Dermis blood vessel endothelial cell (primary cell): ENCODE data around the gene DLD. TPM values are rescaled to one million over a fixed set of nuclear protein-coding genes. Genes with fewer than 3 reads are reported as not detected.
"Not testable (repeated sequence)": the region's sequence is repeated elsewhere in the genome, so short reads cannot be mapped to it uniquely, and the experiment has no call there.

ENCODE experiments used
- DNase-seq: peaks from one replicate; pipeline ENCODE4 v3.0.0; 2010
- total RNA-seq: library from RNA; depleted of rRNA; stranded (reverse); fragments of >200 nt; gene quantifications from 2 replicates; pipeline ENCODE4 v1.2.3, GENCODE V29; 2014

Gene DLD
- total RNA-seq, 1 donor from 2014 or later = 53.8 TPM

GRCh38 chr7:107874605-107875446, 16.2 kb upstream of the DLD start:
- peak; percentile 81 for DNase-seq

- no peak for DNase-seq
These were observed 14.1 kb upstream of the DLD start for GRCh38 chr7:107876916-107877315.

GRCh38 chr7:107877731-107878382, 13.1 kb upstream of the DLD start:
- no peak for DNase-seq

- no peak for DNase-seq
These were observed 12.3 kb upstream of the DLD start for GRCh38 chr7:107878636-107879035.

GRCh38 chr7:107879400-107880035, 11.5 kb upstream of the DLD start:
- peak; percentile 81 for DNase-seq

- no peak for DNase-seq
These were observed 8.2 kb upstream of the DLD start for GRCh38 chr7:107882766-107883165.

- no peak for DNase-seq
These were observed 6.7 kb upstream of the DLD start for GRCh38 chr7:107884066-107884818.

GRCh38 chr7:107887827-107888226, 3.2 kb upstream of the DLD start:
- not testable (repeated sequence) for DNase-seq

- no peak for DNase-seq
These were observed 991 bp upstream of the DLD start for GRCh38 chr7:107889992-107890391.

- no peak for DNase-seq
These were observed 456 bp upstream of the DLD start for GRCh38 chr7:107890493-107890961.

- peak; percentile 55 for DNase-seq
These were observed 818 bp downstream of the DLD start for GRCh38 chr7:107891636-107892366.

- DNase-seq = not testable (repeated sequence)
These were observed 1.4 kb downstream of the DLD start for GRCh38 chr7:107892367-107892741.

GRCh38 chr7:107898997-107899594, 8.1 kb downstream of the DLD start:
- DNase-seq = no peak

- DNase-seq = no peak
These were observed 9.6 kb downstream of the DLD start for GRCh38 chr7:107900496-107901015.

GRCh38 chr7:107902381-107902780, 11.4 kb downstream of the DLD start:
- DNase-seq = no peak

- DNase-seq = no peak
These were observed 16.8 kb downstream of the DLD start for GRCh38 chr7:107907790-107908189.

GRCh38 chr7:107909445-107909844, 18.5 kb downstream of the DLD start:
- no peak for DNase-seq

- DNase-seq = no peak
These were observed 21.0 kb downstream of the DLD start for GRCh38 chr7:107911981-107912380.

GRCh38 chr7:107913851-107914250, 22.9 kb downstream of the DLD start:
- DNase-seq = no peak

- no peak for DNase-seq
These were observed 23.8 kb downstream of the DLD start for GRCh38 chr7:107914831-107915230.

- DNase-seq = no peak
These were observed 24.6 kb downstream of the DLD start for GRCh38 chr7:107915541-107915940.
